Activated CD4-positive, alpha-beta T cell treated with anti-CD3 and anti-CD28 coated beads for 4 hours (primary cell): ENCODE measurements around the gene PDZD7.
A peak's percentile ranks its signal among the peaks of the same experiment; 100 is the strongest.
"Not testable (repeated sequence)": the region's sequence is repeated elsewhere in the genome, so short reads cannot be mapped to it uniquely, and the experiment has no call there.

Experiments used
- DNase-seq, 2 donors: peaks; one replicate each; pipeline ENCODE4 v3.0.0-alpha.2; 2020

PDZD7 gene

GRCh38 chr10:101036726-101037125, 5.8 kb upstream of the PDZD7 start:
- no peak for DNase-seq

- DNase-seq, result no peak
Observed at GRCh38 chr10:101035916-101036702, 5.2 kb upstream of the PDZD7 start.

GRCh38 chr10:101035314-101035713, 4.4 kb upstream of the PDZD7 start:
- no peak for DNase-seq

GRCh38 chr10:101034404-101034803, 3.5 kb upstream of the PDZD7 start:
- not testable (repeated sequence) for DNase-seq

- DNase-seq, result no peak
Observed at GRCh38 chr10:101033276-101033675, 2.3 kb upstream of the PDZD7 start.

GRCh38 chr10:101032637-101033224, 1.8 kb upstream of the PDZD7 start:
- peak; percentile 64 to 67 for DNase-seq

GRCh38 chr10:101031796-101032636, 1.1 kb upstream of the PDZD7 start:
- DNase-seq, result peak; percentile 74

GRCh38 chr10:101030496-101031127, 317 bp downstream of the PDZD7 start:
- DNase-seq, result no peak

- DNase-seq, result no peak
Observed at GRCh38 chr10:101029520-101030295, 1.2 kb downstream of the PDZD7 start.

GRCh38 chr10:101028446-101029337, 2.2 kb downstream of the PDZD7 start:
- DNase-seq, result no peak

- no peak for DNase-seq
Observed at GRCh38 chr10:101027106-101027720, 3.7 kb downstream of the PDZD7 start.

GRCh38 chr10:101022967-101023705, 7.8 kb downstream of the PDZD7 start:
- DNase-seq, result no peak

- no peak for DNase-seq
Observed at GRCh38 chr10:101021692-101022251, 9.2 kb downstream of the PDZD7 start.

- DNase-seq, result no peak
Observed at GRCh38 chr10:101021239-101021638, 9.7 kb downstream of the PDZD7 start.

GRCh38 chr10:101020427-101021075, 10.4 kb downstream of the PDZD7 start:
- no peak for DNase-seq

- DNase-seq, result no peak
Observed at GRCh38 chr10:101019440-101019703, 11.6 kb downstream of the PDZD7 start.

GRCh38 chr10:101018600-101019439, 12.1 kb downstream of the PDZD7 start:
- peak; percentile 66 to 76 for DNase-seq

- DNase-seq, result no peak
Observed at GRCh38 chr10:101018118-101018599, 12.8 kb downstream of the PDZD7 start.
